ENCODE results near the gene KIF2C.

Gene KIF2C

DNA sequence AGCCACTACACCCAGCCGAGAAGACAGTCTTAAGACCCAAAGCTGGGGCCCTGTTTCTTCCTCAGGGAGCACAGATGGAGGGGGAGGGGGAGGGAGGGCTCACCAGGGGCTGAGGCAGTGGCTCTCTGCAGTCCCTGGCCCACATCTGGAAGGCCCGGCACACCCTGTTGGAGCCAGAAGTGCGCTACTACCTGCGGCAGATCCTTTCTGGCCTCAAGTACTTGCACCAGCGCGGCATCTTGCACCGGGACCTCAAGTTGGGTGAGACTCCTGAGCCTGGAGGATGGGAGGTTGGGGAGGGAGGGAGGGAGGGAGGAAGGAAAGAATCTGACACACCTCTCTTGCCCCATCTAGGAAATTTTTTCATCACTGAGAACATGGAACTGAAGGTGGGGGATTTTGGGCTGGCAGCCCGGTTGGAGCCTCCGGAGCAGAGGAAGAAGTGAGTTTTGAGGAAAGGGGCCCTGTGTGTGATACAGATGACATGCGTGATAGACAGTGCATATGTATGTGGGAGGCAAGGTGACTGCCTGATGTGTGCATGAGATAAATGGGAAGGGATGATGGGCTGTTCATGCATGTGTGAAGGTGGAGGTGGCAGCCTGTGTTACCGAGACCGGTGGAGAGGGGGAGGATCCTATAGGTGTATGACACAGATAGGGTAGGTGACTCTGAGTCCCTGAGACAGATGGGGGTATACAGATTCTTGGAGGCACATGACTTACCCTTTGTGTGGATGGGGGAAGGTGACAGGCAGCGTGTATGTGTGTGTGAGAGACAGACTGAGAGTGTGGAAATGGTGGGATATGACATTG lies 62.1 kb downstream of the KIF2C start:
- Mint-ChIP-seq H3K4me3 (peak overlapping the region; percentile 86), H3K9me3 (no peaks in the 10 kb centered on the region), H3K36me3 (peaks cover 46% of the 10 kb centered on the region), H3K27ac (peak overlapping the region; percentile 97), H3K27me3 (no peaks in the 10 kb centered on the region), H3K4me1 (peaks cover 58% of the 10 kb centered on the region)
- DNase-seq = peak; percentile 53
- CTCF ChIA-PET = interaction anchor here (0.6 to 5.1 kb wide), 5 partner anchors 8 to 691 kb away, joined by 4 to 68 read pairs (median 11); partner anchors contain the start of gene BTBD19

DNA sequence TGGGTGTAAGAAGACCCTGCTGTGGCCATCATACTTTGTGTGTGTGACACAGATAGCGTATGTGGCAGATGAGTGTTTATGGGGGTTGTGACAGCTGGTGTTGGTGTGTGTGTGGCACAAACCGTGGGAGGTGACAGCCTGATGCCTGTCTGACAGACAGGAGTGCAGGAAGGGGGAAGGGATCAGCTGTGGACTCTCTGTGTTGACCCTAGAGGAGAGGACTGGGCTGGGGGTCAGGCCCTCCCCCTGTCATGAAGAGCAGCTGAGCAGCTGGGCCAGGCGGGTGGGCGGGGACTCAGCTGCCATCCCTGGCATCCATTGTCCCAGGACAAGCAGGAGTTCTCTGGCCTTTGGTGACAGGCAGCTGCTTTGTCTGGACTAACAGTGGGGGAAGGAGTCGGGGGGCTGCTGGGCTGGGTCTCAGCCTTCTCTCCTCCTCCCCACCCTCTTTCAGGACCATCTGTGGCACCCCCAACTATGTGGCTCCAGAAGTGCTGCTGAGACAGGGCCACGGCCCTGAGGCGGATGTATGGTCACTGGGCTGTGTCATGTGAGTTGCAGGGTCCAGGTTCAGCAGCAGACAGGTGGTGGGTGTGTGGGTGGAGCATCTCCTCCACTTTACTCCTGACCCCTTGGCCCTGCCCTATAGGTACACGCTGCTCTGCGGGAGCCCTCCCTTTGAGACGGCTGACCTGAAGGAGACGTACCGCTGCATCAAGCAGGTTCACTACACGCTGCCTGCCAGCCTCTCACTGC lies 62.8 kb downstream of the KIF2C start:
- Mint-ChIP-seq H3K4me3 (peak overlapping the region; percentile 86), H3K36me3 (peaks cover 53% of the 10 kb centered on the region), H3K27me3 (no peaks in the 10 kb centered on the region), H3K9me3 (no peaks in the 10 kb centered on the region), H3K4me1 (peaks cover 66% of the 10 kb centered on the region), H3K27ac (peak overlapping the region; percentile 97)
- CTCF ChIA-PET = interaction anchor here (0.9 to 1.4 kb wide), 2 partner anchors 11 to 17 kb away, joined by 3 to 4 read pairs; no protein-coding TSS in a partner anchor
- DNase-seq = no peak

DNA sequence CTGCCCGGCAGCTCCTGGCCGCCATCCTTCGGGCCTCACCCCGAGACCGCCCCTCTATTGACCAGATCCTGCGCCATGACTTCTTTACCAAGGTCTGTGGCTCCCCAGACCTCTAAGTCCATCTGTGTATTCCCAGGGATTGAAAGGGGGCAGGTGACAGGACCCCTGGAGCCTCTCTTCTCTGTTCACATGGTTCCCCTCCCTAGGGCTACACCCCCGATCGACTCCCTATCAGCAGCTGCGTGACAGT lies 63.4 kb downstream of the KIF2C start:
- no peaks in the 10 kb centered on the region for H3K9me3 Mint-ChIP-seq
- DNase-seq = no peak
- H3K27ac Mint-ChIP-seq = peak overlapping the region; percentile 78
- peak overlapping the region; percentile 86 for H3K4me3 Mint-ChIP-seq
- CTCF ChIA-PET = interaction anchor here (0.9 to 1.4 kb wide), 2 partner anchors 10 to 16 kb away, joined by 3 to 4 read pairs; no protein-coding TSS in a partner anchor
- H3K4me1 Mint-ChIP-seq = peaks cover 71% of the 10 kb centered on the region
- no peaks in the 10 kb centered on the region for H3K27me3 Mint-ChIP-seq
- H3K36me3 Mint-ChIP-seq = peaks cover 56% of the 10 kb centered on the region

DNA sequence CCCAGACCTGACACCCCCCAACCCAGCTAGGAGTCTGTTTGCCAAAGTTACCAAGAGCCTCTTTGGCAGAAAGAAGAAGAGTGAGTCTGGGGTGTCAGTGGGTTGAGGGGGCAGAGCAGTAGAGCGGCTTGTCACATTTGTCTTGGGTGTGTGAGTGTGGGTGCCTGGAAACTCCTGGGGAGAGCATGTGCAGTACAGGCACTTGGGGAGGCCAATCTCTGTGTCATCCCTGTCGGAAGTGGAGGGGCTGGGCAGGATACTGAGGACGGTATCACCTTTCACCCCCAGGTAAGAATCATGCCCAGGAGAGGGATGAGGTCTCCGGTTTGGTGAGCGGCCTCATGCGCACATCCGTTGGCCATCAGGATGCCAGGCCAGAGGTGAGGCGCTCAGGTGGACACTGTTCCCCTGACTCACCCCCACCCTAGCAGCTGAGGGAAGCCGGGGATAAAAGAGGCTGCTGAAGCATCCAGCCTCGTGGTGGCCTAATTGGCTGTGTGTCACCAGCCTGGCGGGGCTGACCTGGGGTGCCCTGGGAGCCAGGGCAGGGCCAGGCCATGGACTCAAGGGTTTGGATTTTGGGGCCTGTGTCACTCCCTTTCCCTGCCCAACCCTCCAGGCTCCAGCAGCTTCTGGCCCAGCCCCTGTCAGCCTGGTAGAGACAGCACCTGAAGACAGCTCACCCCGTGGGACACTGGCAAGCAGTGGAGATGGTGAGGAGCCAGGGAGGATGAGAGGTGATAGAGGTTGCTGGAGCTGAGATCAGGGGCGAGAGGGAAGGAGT lies 63.9 kb downstream of the KIF2C start:
- Mint-ChIP-seq H3K4me3 (peak overlapping the region; percentile 86), H3K4me1 (peaks cover 72% of the 10 kb centered on the region)
- no peak for DNase-seq

DNA sequence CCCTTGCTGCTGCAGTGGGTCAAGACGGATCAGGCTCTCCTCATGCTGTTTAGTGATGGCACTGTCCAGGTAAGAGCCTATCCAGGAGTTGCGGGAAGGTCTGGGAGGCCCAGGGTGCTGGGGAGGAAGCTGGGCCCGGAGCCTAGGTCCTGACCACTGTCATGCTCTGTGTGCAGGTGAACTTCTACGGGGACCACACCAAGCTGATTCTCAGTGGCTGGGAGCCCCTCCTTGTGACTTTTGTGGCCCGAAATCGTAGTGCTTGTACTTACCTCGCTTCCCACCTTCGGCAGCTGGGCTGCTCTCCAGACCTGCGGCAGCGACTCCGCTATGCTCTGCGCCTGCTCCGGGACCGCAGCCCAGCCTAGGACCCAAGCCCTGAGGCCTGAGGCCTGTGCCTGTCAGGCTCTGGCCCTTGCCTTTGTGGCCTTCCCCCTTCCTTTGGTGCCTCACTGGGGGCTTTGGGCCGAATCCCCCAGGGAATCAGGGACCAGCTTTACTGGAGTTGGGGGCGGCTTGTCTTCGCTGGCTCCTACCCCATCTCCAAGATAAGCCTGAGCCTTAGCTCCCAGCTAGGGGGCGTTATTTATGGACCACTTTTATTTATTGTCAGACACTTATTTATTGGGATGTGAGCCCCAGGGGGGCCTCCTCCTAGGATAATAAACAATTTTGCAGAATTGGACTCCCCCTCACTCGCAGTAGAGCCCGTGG lies 65.8 kb downstream of the KIF2C start:
- CTCF ChIA-PET = interaction anchor here (0.9 kb wide), 1 partner anchor 14 kb away, joined by 3 read pairs; no protein-coding TSS in a partner anchor
- Mint-ChIP-seq H3K27ac (peak overlapping the region; percentile 86), H3K9me3 (no peaks in the 10 kb centered on the region), H3K27me3 (no peaks in the 10 kb centered on the region), H3K4me1 (peaks cover 79% of the 10 kb centered on the region), H3K36me3 (peaks cover 66% of the 10 kb centered on the region), H3K4me3 (no peak overlapping the region)
- DNase-seq = no peak

More for the DNA sequence above, 63.9 kb downstream of the KIF2C start:
- Mint-ChIP-seq H3K36me3 (peaks cover 57% of the 10 kb centered on the region), H3K9me3 (no peaks in the 10 kb centered on the region), H3K27me3 (no peaks in the 10 kb centered on the region), H3K27ac (peak overlapping the region; percentile 79)
- CTCF ChIA-PET = interaction anchor here (1.4 kb wide), 1 partner anchor 10 kb away, joined by 3 read pairs; no protein-coding TSS in a partner anchor

DNA sequence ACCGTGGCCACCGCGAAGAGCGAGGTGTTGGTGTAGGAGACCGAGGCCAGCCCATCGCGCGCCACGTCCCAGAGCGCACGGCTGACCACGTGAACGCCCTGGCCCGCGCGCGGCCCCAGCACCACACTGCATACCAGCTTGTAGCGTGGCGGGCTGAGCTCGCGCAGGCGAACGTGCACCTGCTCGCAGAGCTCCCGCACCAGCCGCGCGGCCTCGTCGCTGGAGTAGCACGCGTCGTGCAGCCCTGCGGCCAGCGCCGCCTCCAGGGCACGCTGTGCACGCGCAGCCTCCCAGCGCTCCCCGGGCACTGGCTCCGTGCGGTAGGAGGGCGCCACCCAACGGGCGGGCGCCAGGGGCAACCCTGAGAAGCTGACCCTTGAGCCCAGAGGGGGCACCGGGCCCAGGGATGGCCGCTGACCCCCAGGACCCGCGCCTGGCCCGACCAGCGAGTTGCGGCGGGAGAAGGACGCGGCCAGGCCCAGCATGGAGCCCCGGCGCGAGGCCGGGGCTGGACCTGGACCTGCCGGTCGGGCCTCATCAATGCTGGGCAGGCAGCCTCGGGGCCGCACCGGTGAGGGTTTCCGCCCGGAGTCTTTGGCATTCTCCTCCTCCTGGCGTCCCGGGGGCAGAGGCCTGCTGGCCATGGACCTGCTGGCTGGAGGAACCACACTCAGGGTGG lies 66.5 kb downstream of the KIF2C start:
- peaks cover 65% of the 10 kb centered on the region for H3K36me3 Mint-ChIP-seq
- no peak for DNase-seq
- no peak overlapping the region for H3K4me3 Mint-ChIP-seq
- H3K9me3 Mint-ChIP-seq = no peaks in the 10 kb centered on the region
- H3K4me1 Mint-ChIP-seq = peaks cover 86% of the 10 kb centered on the region
- CTCF ChIA-PET = interaction anchor here (0.9 to 1.2 kb wide), 2 partner anchors 13 to 30 kb away, joined by 3 read pairs; no protein-coding TSS in a partner anchor
- no peaks in the 10 kb centered on the region for H3K27me3 Mint-ChIP-seq
- peak overlapping the region; percentile 99 for H3K27ac Mint-ChIP-seq

DNA sequence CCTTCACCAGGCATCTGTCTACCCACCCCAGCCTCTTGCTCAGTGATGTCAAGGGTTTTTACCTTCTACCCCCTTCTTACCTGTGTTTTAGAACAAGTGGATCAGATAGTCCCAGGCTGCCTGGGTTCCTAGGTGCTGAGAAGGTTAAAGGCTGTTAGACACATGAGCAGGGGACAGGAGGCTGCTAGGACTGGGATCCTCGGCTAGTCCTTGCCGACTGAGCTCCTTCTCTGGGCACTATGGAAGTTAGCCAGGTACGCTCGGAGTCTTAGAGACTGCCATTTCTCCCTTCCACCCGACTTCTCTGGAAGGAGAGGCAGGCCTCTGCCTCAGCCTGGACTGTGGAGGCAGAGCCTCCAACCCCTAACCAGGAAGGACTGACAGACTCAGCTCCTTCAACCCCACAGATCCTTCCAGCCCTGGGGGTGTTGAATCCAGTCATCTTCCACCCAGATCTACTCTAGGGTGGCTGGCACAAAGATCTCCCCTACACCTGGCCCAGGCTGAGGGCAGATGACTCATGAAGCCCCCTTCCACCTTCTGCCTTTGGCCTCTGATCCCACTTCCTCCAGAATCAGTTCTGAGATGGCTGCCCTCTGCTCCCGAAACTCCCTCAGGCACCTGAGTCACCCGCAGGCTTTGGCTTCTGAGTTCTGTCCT lies 67.2 kb downstream of the KIF2C start, which contains the start of gene DYNLT4:
Gene DYNLT4, minus strand, starts transcription at position 648 of the 660 bp plus-strand sequence. CDS start 683 bp downstream, outside the sequence.
- Mint-ChIP-seq H3K27ac (peak within 1 kb of the TSS; percentile 99), H3K36me3 (peaks cover 63% of the 10 kb centered on the region), H3K9me3 (no peaks in the 10 kb centered on the region), H3K27me3 (no peaks in the 10 kb centered on the region), H3K4me3 (peak within 1 kb of the TSS; percentile 67), H3K4me1 (peaks cover 91% of the 10 kb centered on the region)
- CTCF ChIA-PET = interaction anchor here (1.2 to 4.5 kb wide), 2 partner anchors 12 to 29 kb away, joined by 3 to 39 read pairs; no protein-coding TSS in a partner anchor
- no peak for DNase-seq

DNA sequence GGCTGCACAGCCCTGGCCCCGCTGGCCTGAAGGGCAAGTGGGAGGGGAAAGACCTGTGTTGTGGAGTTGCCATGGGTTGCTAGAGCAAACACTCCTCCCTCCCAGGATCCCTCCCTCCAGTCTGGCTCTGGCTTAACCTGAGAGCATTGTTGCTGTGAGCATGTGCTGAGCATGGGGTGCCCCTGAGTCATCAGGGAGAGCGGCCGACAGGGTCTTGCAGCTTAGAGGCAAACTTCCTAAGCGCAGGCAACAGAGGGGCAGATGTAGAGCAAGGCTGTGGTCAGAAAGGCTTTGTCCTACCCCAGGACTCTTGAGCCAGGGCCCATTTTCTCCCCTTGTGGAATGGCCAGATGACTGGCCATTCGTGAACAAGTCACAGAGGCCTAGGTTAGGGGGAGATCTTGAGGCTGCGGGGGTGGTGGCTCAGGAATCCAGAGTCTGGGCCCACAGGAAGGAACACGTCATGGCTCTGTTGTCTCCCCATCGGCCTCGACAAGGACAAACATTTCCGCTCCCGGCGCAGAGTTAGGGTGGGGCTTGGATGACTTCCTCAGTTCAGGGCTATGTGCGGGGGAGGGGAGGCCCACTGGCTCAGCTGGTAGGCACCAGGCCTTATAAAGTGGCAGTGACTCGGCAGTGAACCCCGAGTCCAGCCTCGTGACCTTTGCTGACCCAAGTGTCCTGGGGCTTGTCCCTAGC lies 67.9 kb downstream of the KIF2C start:
- peak overlapping the region; percentile 99 for H3K27ac Mint-ChIP-seq
- H3K9me3 Mint-ChIP-seq = no peaks in the 10 kb centered on the region
- no peaks in the 10 kb centered on the region for H3K27me3 Mint-ChIP-seq
- H3K36me3 Mint-ChIP-seq = peaks cover 61% of the 10 kb centered on the region
- peak; percentile 97 for DNase-seq
- peaks cover 89% of the 10 kb centered on the region for H3K4me1 Mint-ChIP-seq
- H3K4me3 Mint-ChIP-seq = peak overlapping the region; percentile 67
- CTCF ChIA-PET = interaction anchor here (1.2 to 4.5 kb wide), 4 partner anchors 7 to 29 kb away, joined by 3 to 39 read pairs (median 24); partner anchors contain the start of gene PLK3

DNA sequence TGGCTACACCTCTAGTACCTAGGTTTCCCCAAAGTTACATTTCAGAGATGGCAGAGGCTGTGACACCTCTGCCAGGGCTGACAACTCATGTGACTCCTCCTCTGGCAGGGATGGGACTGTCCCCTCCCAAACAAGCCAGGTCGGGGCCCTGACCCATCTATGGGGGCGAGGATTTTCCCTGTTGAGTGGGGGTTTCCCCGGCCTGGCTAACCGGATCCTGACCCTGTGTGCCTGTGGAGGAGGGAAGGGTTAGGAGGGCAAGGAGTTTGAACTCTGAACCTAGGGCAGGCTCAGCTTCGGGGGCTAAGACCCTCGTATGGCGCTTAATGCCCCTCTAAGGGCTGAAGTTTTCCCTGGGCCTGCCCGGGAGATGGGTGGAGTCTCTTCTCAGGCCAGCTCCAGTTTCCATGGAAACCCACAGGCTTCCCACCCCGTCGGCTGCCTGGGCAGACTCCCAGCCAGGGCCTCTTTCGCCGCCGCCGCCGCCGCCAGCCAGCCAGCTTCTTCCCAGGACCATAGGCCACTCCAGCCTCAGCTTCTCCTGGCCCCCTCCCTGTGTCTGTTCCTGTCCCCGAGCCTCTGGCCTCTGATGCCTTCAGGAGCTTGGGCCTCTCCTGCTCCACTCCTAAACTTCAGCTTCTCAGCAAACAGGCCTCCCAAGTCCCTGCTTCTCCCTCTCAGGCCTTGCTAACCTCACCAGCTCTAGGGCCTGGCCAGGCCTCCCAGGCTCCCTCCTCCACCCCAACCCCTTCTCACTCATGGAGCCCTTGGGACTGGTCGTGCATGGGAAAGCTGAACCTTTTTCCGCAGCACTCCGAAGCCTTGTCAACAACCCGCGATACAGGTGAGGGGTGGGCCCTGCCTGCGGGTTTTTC lies 68.7 kb downstream of the KIF2C start, which contains the start of gene BTBD19:
Gene BTBD19, plus strand, starts transcription at position 461 of the 875 bp plus-strand sequence. Its CDS starts 298 bp downstream, at position 759.
- Mint-ChIP-seq H3K27me3 (no peaks in the 10 kb centered on the region), H3K4me1 (peaks cover 83% of the 10 kb centered on the region), H3K4me3 (peak within 1 kb of the TSS; percentile 67), H3K27ac (peak within 1 kb of the TSS; percentile 99), H3K36me3 (peaks cover 54% of the 10 kb centered on the region), H3K9me3 (no peaks in the 10 kb centered on the region)
- CTCF ChIA-PET = interaction anchor here (1.2 to 4.5 kb wide), 7 partner anchors 8 to 77 kb away, joined by 3 to 39 read pairs (median 12); partner anchors contain the start of genes BEST4, PLK3 and RNU5D-1
- DNase-seq = peak; percentile 48

DNA sequence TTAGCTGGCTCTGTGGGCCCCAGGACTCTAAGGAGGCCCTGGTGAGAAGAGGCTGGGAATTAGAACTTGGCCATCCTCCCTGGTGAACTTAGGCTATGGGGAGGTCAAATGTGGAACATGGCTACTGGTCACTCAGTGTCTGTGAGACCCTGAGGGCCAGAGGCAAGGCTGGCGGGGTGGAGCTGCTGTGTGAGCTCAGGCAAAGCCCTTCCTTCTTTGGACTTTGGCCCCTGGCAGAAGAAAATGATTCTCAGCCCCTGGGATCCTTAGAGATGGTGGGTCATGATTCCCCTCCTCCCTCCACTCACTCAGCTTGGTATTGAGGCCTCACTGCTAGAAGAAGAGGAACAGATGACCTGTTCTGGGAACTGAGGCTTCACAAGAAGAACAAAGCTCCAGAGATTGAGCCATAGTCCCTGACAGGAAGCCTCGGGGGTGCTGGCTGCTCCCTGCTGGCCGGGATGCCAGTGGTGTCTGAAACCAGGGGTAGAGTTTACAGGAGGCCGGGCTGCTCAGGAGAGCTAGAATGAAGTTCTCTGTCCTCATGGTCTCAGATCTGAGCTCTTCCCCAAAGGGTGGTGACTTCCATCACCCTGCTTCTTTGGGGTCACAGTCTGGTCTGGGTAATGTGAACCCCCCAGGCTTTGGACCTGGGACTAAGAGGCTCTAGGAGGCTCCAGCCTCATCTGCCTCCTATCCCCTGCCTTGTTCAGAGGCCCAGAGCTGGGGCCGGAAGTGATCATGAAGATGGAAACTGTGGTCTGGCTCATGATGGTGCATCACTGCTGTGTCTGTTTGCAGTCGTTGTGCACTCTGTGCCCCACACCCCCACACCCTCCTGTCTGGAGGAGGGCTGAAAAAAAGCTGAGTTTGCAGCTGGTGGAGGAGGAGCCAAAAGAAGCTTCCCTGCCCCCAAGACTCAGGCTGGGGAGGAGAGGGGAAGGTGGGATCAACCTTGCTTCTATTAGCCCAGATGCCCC lies 69.6 kb downstream of the KIF2C start:
- no peaks in the 10 kb centered on the region for H3K9me3 Mint-ChIP-seq
- peaks cover 82% of the 10 kb centered on the region for H3K4me1 Mint-ChIP-seq
- H3K36me3 Mint-ChIP-seq = peaks cover 49% of the 10 kb centered on the region
- CTCF ChIA-PET = interaction anchor here (0.8 to 4.5 kb wide), 10 partner anchors 9 to 91 kb away, joined by 3 to 39 read pairs (median 8); partner anchors contain the start of genes BEST4, PLK3 and RNU5D-1
- peak; percentile 94 for DNase-seq
- H3K27me3 Mint-ChIP-seq = no peaks in the 10 kb centered on the region
- H3K4me3 Mint-ChIP-seq = peak overlapping the region; percentile 67
- H3K27ac Mint-ChIP-seq = peak overlapping the region; percentile 99
